GM21526 (cell line): ENCODE measurements around the gene PIGN.
A peak's percentile ranks its signal among the peaks of the same experiment; 100 is the strongest.

Experiments
- ATAC-seq: cut with Tn5 transposase; IDR thresholded peaks from one replicate; pipeline ENCODE4 v1.9.1; 2021; ENCODE audit warnings: moderate library complexity; ENCODE audit not compliant: unreplicated experiment, low FRiP score

PIGN gene

GRCh38 chr18:62122330-62122729, 64.5 kb downstream of the PIGN start:
- ATAC-seq = no peak

- ATAC-seq = no peak
Observed at GRCh38 chr18:62119884-62120283, 67.0 kb downstream of the PIGN start.

DNA sequence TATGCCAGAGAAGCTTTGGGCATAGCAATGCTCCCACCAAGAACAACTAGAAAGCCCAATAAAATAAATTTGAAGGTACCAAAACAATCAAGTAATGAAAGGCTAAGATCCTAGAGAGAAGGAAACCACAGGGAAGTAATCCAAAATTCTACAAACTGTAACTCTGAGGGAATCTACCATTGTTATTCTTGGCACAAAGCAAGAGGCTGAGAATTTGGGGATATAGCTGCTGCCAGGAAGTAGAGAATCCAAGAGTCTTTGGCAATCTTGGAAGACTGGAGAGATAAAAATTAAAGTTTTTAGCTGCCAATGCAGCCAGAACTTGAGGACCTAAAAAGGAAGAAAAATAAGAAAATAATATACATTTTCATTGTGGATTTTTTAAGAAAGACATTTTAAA, 68.5 kb downstream of the PIGN start:
- no peak for ATAC-seq

GRCh38 chr18:62109676-62110075, 77.2 kb downstream of the PIGN start:
- ATAC-seq = no peak

- no peak for ATAC-seq
Observed at GRCh38 chr18:62107881-62108280, 79.0 kb downstream of the PIGN start.

GRCh38 chr18:62106271-62106670, 80.6 kb downstream of the PIGN start:
- no peak for ATAC-seq

GRCh38 chr18:62105376-62105775, 81.5 kb downstream of the PIGN start:
- no peak for ATAC-seq

DNA sequence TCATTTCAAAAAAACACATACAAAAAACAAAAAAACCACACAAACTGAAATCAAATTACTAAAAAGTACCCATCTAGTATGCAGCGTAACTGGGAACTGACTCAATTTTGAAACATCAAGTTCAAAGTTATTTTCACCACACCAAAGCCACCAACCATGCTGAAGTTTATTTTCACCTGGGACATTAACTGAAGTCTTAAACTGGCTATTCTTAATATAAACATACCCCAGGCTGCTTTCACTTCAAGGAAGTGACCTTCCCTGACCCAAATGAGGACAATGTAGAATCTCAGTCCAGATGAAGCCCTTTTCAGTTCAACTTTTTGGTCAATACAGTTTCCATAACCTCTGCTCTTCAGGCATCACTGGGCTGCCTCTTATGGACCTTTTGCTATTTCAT, 84.6 kb downstream of the PIGN start:
- peak; percentile 71 for ATAC-seq

GRCh38 chr18:62101321-62101721, 85.5 kb downstream of the PIGN start:
- ATAC-seq = no peak

DNA sequence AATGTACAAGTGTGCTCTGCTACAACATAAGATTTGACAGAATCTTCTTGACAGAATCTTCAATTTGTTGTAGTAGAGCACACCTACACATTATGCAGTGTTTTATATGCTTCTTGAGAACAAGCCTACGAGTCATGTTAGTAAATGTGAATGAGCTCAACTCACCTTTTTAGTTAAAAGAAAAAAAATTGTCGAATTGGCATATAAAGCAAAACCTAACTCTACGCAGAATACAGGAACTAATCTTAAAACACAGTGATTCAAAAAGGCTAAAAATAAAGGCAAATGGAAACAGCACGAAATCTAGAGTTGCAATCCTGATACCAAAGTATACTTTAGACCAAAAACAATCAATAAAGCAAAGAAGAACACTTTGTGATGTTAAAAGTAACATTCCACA, 87.9 kb downstream of the PIGN start:
- ATAC-seq = no peak

GRCh38 chr18:62097698-62098097, 89.2 kb downstream of the PIGN start:
- ATAC-seq = no peak

GRCh38 chr18:62091487-62092120, 95.3 kb downstream of the PIGN start:
- ATAC-seq = no peak

GRCh38 chr18:62089174-62089573, 97.7 kb downstream of the PIGN start:
- no peak for ATAC-seq

DNA sequence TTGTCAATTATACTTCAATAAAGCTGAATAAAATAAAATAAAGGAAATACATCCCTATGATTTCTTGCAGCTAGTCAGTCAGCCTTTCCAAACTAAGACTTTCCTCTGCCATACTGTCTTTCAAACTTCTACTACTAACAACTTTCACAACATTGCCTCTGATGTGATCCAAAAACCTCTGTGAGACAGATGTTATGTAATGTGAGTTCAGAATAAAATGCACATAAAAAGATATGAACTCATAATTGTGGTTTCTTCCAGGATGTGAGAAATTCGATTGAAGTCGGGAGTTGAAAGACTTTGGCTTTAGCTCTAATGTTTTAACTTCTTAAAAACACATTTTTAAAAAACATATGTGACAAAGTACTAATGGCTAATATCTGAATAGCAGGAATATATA, 98.7 kb downstream of the PIGN start:
- no peak for ATAC-seq

GRCh38 chr18:62085756-62086155, 101.1 kb downstream of the PIGN start:
- no peak for ATAC-seq

DNA sequence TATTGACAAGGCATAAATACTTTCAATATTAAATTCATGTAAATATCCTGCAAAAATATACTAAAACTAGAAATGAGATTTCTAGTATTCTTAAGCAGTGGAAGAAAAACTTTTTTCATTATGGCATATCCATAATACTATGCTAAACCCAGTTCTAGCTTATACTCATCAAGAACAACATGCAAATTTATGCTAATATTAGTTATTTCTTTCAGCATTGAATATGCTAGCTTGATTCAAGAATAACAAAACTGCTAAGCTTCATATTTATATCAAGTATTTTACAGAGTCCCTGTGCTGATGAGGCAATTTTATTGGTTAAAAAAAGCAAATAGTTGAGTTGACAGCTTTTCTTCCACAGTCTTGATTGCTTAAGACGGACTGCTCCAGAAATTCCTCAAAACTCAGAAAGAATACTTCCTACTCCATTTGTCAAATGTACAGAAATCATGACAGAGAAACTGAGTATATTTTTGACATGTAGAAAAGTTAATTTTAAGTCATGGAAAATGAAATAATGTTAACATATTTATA, 105.0 kb downstream of the PIGN start:
- ATAC-seq = no peak

DNA sequence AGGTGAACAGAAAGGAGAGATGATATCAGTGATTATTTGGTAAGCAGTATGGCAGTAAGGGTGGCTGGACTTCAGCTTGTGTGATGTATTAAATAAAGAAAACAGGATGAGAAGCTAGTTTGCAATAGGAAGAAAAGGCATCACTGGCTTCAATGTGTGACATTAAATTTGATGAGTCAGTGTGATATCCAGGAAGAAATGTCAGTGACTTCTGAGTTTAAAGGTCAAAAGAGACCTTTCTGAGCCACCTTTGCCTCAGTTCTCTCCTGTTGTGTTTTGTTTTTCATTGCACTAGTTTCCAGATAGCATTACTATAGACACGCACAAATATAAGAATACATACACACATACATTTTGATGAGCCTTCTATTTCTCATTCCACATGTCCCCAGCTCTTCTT, 105.6 kb downstream of the PIGN start:
- ATAC-seq = no peak

- ATAC-seq = no peak
Observed at GRCh38 chr18:62080172-62080900, 106.5 kb downstream of the PIGN start.

GRCh38 chr18:62073461-62074281, 113.2 kb downstream of the PIGN start:
- no peak for ATAC-seq

- ATAC-seq = no peak
Observed at GRCh38 chr18:62072370-62072769, 114.5 kb downstream of the PIGN start.

- ATAC-seq = no peak
Observed at GRCh38 chr18:62071071-62071470, 115.8 kb downstream of the PIGN start.
